Panc1 (cell line): Measurements from ENCODE around the gene SATB1. TPM values are rescaled to one million over a fixed set of nuclear protein-coding genes. Genes with fewer than 3 reads are reported as not detected.

ENCODE experiments used
- ATAC-seq: fragments of 200-7000 bp; cut with Tn5 transposase; 2 replicates; pipeline ENCODE4 v1.9.1; 2020; ENCODE audit warnings: mild to moderate bottlenecking, moderate library complexity
- BruUV-seq: library from RNA; stranded (reverse); fragments of 400-500 nt; replicated peaks from 2 replicates; lab custom pipeline; 2021; lab: Mats Ljungman, UMichigan
- CTCF ChIA-PET: fragments of 300-600 bp; sonication (Branson Sonifier 250); formaldehyde crosslinking; loops from one replicate; lab custom pipeline; 2022; ENCODE audit warnings: antibody characterized with exemption; lab: Charles Lee
- POLR2A ChIA-PET: fragments of 300-600 bp; sonication (Branson Sonifier 250); formaldehyde crosslinking; loops from one replicate; lab custom pipeline; 2022; ENCODE audit warnings: antibody characterized with exemption; lab: Charles Lee
- DNase-seq: peaks from one replicate; pipeline ENCODE4 v3.0.0-alpha.2; 2010; ENCODE audit warnings: low read depth, low spot score
- H3K27ac ChIP-seq: 2 replicates; pipeline ENCODE4 v1.5.1; 2011; ENCODE audit warnings: mild to moderate bottlenecking, low read length, inconsistent platforms
- H3K27me3 ChIP-seq: fragments of 200-500 bp; sonication (Bioruptor generic); 2 replicates; pipeline ENCODE4 v1.6.0; 2014; ENCODE audit warnings: low read length, inconsistent platforms; ENCODE audit not compliant: control insufficient read depth, insufficient read depth
- H3K36me3 ChIP-seq: fragments of 200-500 bp; sonication (Bioruptor generic); 2 replicates; pipeline ENCODE4 v1.5.1; 2014; ENCODE audit warnings: inconsistent platforms, mild to moderate bottlenecking, low read length, moderate library complexity; ENCODE audit not compliant: control insufficient read depth, insufficient read depth
- H3K4me1 ChIP-seq: 2 replicates; pipeline ENCODE4 v1.5.1; 2011; ENCODE audit warnings: inconsistent platforms, mild to moderate bottlenecking, low read length, moderate library complexity; ENCODE audit not compliant: control insufficient read depth, insufficient read depth
- H3K4me3 ChIP-seq, 2 experiments: 2 replicates each; pipeline ENCODE4 v1.5.1; 2011 to 2012; ENCODE audit warnings: low read depth in 2 of 2, low read length in 2 of 2, mild to moderate bottlenecking in 2 of 2, inconsistent platforms in 1 of 2, moderate library complexity in 1 of 2
- H3K9me3 ChIP-seq: fragments of 200-500 bp; sonication (Bioruptor generic); 2 replicates; pipeline ENCODE4 v1.5.1; 2014; ENCODE audit warnings: low read depth, mild to moderate bottlenecking, inconsistent platforms, low read length, moderate library complexity; ENCODE audit not compliant: control insufficient read depth, insufficient read depth
- POLR2AphosphoS5 ChIP-seq: IDR thresholded peaks from 2 replicates; pipeline ENCODE4 v1.6.1; 2012; ENCODE audit warnings: mild to moderate bottlenecking, low read depth, low read length, moderate library complexity
- SIN3A ChIP-seq: IDR thresholded peaks from 2 replicates; pipeline ENCODE4 v1.6.1; 2012; ENCODE audit warnings: low read depth, mild to moderate bottlenecking, low read length, moderate library complexity, borderline replicate concordance; ENCODE audit not compliant: insufficient read depth
- TCF7L2 ChIP-seq: IDR thresholded peaks from 2 replicates; pipeline ENCODE4 v1.6.1; 2011; ENCODE audit warnings: mild to moderate bottlenecking, low read depth, low read length, inconsistent platforms
- in situ Hi-C: cut with HindIII; loops from 2 replicates; pipeline ENCODE4 v1.10.0; 2016; ENCODE audit warnings: low sequenced_read_pairs, low pct_unique_long_range_greater_than_20kb
- intact Hi-C: fragments of 100-400 bp; cut with micrococcal nuclease; formaldehyde crosslinking; loops from one replicate; pipeline ENCODE4 v1.10.0; 2022; ENCODE audit not compliant: unreplicated experiment
- total RNA-seq: library from RNA; stranded (reverse); gene quantifications from one replicate; pipeline ENCODE4 v1.2.1, GENCODE V29; 2021; ENCODE audit not compliant: unreplicated experiment
- TF ChIP-seq, protein P1 (sequence below): fragments of 450-650 bp; IDR thresholded peaks from 2 replicates; pipeline ENCODE4 v1.5.1; 2017; ENCODE audit warnings: mild to moderate bottlenecking
- TF ChIP-seq, protein P2 (sequence below), 2 experiments: IDR thresholded peaks; 2 replicates each; pipeline ENCODE4 v1.6.1; 2011 to 2012; ENCODE audit warnings: low read depth in 2 of 2, control low read depth in 1 of 2, low read length in 1 of 2, mild to moderate bottlenecking in 1 of 2, moderate library complexity in 1 of 2; ENCODE audit not compliant: insufficient read depth in 1 of 2

Gene SATB1
- total RNA-seq, 1 experiment from 2014 or later = 0.31 TPM

DNA sequence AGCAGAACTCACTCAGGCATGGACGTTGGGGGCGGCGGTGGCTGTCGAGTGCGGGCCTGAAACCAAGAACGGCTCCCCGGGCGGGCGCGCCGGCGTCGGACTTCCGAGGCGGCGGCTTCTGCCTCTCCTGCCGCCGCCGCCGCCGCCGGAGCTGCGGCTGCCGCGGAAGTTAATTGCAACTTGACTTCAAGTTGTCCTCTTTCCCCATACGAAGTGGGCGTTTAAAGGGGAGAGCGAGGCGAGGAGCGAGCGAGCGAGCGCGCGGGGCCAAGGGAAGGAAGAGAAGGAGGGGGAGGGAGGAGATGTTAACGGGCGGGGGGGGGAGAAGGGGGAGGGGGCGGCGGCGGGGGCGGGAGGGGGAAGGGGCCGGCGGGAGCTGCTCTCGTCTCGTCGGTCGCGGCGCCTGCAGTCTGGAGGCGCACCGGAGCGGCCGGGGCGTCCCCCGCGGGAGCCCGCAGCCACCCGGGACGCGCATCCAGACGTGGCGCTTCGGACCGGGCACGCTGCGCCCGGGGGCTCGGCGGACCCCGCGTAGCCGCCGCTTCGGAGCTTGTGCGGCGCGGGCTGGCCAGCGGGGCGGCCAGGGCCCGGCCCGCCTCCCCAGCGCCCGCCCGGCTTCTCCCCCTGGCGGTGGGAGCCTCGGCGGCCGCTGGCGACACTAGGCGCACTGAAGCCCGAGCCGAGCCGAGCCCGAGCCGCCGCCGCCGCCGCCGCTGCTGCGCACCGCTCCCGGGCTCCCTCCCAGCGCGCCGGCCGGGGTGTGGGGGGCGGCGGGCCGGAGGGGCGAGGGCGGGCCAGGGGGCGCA lies 19.7 kb upstream of the SATB1 start:
- Histone ChIP-seq H3K9me3 (no peaks in the 10 kb centered on the region), H3K27me3 (peaks cover 25% of the 10 kb centered on the region), H3K27ac (no peak overlapping the region), H3K4me3 (peak overlapping the region; percentile 24 to 36), H3K4me1 (no peaks in the 10 kb centered on the region), H3K36me3 (no peaks in the 10 kb centered on the region)
- ChIA-PET POLR2A (no interaction called here), CTCF (no interaction called here)
- no TSS peak for BruUV-seq
- intact Hi-C loops (no loop called here), in situ Hi-C loops (no loop called here)
- no peak for TF ChIP-seq TCF7L2
- no peak for TF ChIP-seq SIN3A
- no peak for TF ChIP-seq POLR2AphosphoS5
- TF ChIP-seq, protein P1, sequence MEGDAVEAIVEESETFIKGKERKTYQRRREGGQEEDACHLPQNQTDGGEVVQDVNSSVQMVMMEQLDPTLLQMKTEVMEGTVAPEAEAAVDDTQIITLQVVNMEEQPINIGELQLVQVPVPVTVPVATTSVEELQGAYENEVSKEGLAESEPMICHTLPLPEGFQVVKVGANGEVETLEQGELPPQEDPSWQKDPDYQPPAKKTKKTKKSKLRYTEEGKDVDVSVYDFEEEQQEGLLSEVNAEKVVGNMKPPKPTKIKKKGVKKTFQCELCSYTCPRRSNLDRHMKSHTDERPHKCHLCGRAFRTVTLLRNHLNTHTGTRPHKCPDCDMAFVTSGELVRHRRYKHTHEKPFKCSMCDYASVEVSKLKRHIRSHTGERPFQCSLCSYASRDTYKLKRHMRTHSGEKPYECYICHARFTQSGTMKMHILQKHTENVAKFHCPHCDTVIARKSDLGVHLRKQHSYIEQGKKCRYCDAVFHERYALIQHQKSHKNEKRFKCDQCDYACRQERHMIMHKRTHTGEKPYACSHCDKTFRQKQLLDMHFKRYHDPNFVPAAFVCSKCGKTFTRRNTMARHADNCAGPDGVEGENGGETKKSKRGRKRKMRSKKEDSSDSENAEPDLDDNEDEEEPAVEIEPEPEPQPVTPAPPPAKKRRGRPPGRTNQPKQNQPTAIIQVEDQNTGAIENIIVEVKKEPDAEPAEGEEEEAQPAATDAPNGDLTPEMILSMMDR = peak; percentile 69
- TF ChIP-seq, protein P2, sequence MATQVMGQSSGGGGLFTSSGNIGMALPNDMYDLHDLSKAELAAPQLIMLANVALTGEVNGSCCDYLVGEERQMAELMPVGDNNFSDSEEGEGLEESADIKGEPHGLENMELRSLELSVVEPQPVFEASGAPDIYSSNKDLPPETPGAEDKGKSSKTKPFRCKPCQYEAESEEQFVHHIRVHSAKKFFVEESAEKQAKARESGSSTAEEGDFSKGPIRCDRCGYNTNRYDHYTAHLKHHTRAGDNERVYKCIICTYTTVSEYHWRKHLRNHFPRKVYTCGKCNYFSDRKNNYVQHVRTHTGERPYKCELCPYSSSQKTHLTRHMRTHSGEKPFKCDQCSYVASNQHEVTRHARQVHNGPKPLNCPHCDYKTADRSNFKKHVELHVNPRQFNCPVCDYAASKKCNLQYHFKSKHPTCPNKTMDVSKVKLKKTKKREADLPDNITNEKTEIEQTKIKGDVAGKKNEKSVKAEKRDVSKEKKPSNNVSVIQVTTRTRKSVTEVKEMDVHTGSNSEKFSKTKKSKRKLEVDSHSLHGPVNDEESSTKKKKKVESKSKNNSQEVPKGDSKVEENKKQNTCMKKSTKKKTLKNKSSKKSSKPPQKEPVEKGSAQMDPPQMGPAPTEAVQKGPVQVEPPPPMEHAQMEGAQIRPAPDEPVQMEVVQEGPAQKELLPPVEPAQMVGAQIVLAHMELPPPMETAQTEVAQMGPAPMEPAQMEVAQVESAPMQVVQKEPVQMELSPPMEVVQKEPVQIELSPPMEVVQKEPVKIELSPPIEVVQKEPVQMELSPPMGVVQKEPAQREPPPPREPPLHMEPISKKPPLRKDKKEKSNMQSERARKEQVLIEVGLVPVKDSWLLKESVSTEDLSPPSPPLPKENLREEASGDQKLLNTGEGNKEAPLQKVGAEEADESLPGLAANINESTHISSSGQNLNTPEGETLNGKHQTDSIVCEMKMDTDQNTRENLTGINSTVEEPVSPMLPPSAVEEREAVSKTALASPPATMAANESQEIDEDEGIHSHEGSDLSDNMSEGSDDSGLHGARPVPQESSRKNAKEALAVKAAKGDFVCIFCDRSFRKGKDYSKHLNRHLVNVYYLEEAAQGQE (IDR thresholded peaks at IDR 0.05; ENCODE audit: insufficient read depth in 1 of 2, low read depth in 2 of 2, low read length in 1 of 2) = no peak
- peak; percentile 99 for ATAC-seq
- DNase-seq = no peak

DNA sequence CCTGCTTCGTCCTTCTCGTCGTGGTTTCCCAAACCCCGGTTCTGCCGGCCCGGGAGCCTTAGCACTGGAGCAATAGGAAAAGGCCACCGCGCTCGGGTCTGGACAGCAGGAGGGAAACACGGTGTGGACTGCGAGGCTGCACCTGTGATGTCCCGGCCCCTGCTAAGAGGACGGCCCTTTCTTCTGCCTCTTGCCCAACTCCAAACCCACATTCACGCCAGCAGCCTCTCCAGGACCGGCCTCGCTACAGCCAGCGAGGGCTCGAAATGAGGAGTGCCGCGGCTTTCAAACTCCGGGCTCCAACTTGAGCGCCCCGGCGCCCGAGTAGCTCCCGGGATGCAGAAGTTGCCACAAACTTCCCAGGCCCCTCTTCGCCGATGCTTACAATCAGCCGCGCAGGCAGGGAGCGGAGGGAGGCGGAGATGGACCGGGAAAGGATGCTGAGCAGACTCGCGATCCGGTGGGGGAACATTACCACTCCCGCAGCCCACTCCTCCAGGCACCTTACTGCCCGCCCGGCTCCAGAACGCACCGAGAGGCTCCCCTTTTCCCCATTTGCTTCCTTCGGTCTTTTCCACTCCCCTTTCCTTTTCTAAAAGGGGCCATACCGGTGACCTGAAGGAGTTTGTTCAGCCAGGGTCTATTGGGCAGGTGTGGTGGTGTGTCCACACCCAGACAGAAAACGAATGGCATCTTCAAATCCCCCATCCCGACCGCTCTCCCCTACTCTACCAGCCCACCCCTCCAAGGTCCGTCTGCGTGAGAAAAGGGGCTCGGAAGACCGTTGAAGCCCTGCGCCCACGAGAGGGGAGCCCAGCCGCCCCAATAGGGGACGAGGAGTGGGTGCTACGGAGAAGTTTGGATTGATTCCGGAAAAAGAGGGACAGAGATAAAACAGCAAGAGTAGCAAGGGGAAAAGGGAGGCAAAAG lies 18.8 kb upstream of the SATB1 start:
- ChIA-PET CTCF (no interaction called here), POLR2A (no interaction called here)
- TF ChIP-seq SIN3A (no peak), POLR2AphosphoS5 (no peak), TCF7L2 (no peak)
- TF ChIP-seq, protein P1 = no peak
- TF ChIP-seq, protein P2 (IDR thresholded peaks at IDR 0.05; ENCODE audit: insufficient read depth in 1 of 2, low read depth in 2 of 2, low read length in 1 of 2) = no peak
- ATAC-seq (peak; percentile 36; the same call in 1 of the 2 replicates), DNase-seq (no peak)
- no peaks in the 10 kb centered on the region for H3K9me3 ChIP-seq
- in situ Hi-C loops (no loop called here), intact Hi-C loops (no loop called here)
- H3K27me3 ChIP-seq = peaks cover 28% of the 10 kb centered on the region
- H3K36me3 ChIP-seq = no peaks in the 10 kb centered on the region
- no TSS peak for BruUV-seq
- H3K27ac ChIP-seq = no peak overlapping the region
- no peaks in the 10 kb centered on the region for H3K4me1 ChIP-seq
- peak overlapping the region; percentile 24 to 36 for H3K4me3 ChIP-seq
